Calu3 (cell line): ENCODE data around the gene EVL. TPM values are rescaled to one million over a fixed set of nuclear protein-coding genes. Genes with fewer than 3 reads are reported as not detected.

ENCODE experiments used
- BruUV-seq: library from RNA; stranded (reverse); fragments of 400-500 nt; replicated peaks from 2 replicates; lab custom pipeline; 2021; lab: Mats Ljungman, UMichigan
- CTCF ChIA-PET: fragments of 300-600 bp; sonication (Branson Sonifier 250); formaldehyde crosslinking; loops from one replicate; lab custom pipeline; 2022; ENCODE audit warnings: antibody characterized with exemption; lab: Charles Lee
- DNase-seq: peaks from one replicate; pipeline ENCODE4 v3.0.0; 2022
- H3K27ac Mint-ChIP-seq: one replicate; pipeline ENCODE4 v1.8.0; 2022; ENCODE audit warnings: mixed read lengths; ENCODE audit not compliant: unreplicated experiment
- H3K27me3 Mint-ChIP-seq: one replicate; pipeline ENCODE4 v1.8.0; 2022; ENCODE audit warnings: mixed read lengths; ENCODE audit not compliant: unreplicated experiment
- H3K36me3 Mint-ChIP-seq: one replicate; pipeline ENCODE4 v1.8.0; 2022; ENCODE audit warnings: mild to moderate bottlenecking, moderate library complexity, mixed read lengths; ENCODE audit not compliant: insufficient read depth, unreplicated experiment
- H3K4me1 Mint-ChIP-seq: one replicate; pipeline ENCODE4 v1.8.0; 2022; ENCODE audit warnings: mild to moderate bottlenecking, low read depth, mixed read lengths; ENCODE audit not compliant: unreplicated experiment
- H3K4me3 Mint-ChIP-seq: one replicate; pipeline ENCODE4 v1.8.0; 2022; ENCODE audit warnings: mild to moderate bottlenecking, low read depth, moderate library complexity, mixed read lengths; ENCODE audit not compliant: unreplicated experiment
- H3K9me3 Mint-ChIP-seq: one replicate; pipeline ENCODE4 v1.8.0; 2022; ENCODE audit warnings: low read depth, mixed read lengths; ENCODE audit not compliant: unreplicated experiment
- CTCF ChIP-seq: fragments of 200-600 bp; IDR thresholded peaks from one replicate; pipeline ENCODE4 v1.8.0; 2022; ENCODE audit warnings: antibody characterized with exemption; ENCODE audit not compliant: unreplicated experiment
- intact Hi-C: fragments of 100-400 bp; cut with micrococcal nuclease; formaldehyde crosslinking; loops from one replicate; pipeline ENCODE4 v1.10.0; 2022; ENCODE audit not compliant: unreplicated experiment
- total RNA-seq: library from RNA; stranded (reverse); gene quantifications from 2 replicates; pipeline ENCODE4 v1.2.3, GENCODE V29; 2022

The EVL gene
- total RNA-seq, 1 experiment from 2014 or later: 33.5 TPM

GRCh38 chr14:100104006-100104352, 38.8 kb downstream of the EVL start:
- no peak overlapping the region for H3K4me3 Mint-ChIP-seq
- CTCF ChIA-PET: interaction anchor here (1.0 kb wide), 1 partner anchor 10 kb away, joined by 5 read pairs; no protein-coding TSS in a partner anchor
- no peak for TF ChIP-seq CTCF
- no TSS peak for BruUV-seq
- no peaks in the 10 kb centered on the region for H3K9me3 Mint-ChIP-seq
- H3K4me1 Mint-ChIP-seq: peaks cover 11% of the 10 kb centered on the region
- H3K36me3 Mint-ChIP-seq: no peaks in the 10 kb centered on the region
- H3K27me3 Mint-ChIP-seq: no peaks in the 10 kb centered on the region
- intact Hi-C loops: no loop called here
- no peak for DNase-seq
- no peak overlapping the region for H3K27ac Mint-ChIP-seq

GRCh38 chr14:100104523-100105300, 39.5 kb downstream of the EVL start:
- peaks cover 16% of the 10 kb centered on the region for H3K4me1 Mint-ChIP-seq
- no peak overlapping the region for H3K4me3 Mint-ChIP-seq
- H3K9me3 Mint-ChIP-seq: no peaks in the 10 kb centered on the region
- H3K27ac Mint-ChIP-seq: no peak overlapping the region
- no peaks in the 10 kb centered on the region for H3K36me3 Mint-ChIP-seq
- H3K27me3 Mint-ChIP-seq: no peaks in the 10 kb centered on the region
- intact Hi-C loops: no loop called here
- no peak for TF ChIP-seq CTCF
- no TSS peak for BruUV-seq
- DNase-seq: no peak
- CTCF ChIA-PET: interaction anchor here (1.0 kb wide), 1 partner anchor 10 kb away, joined by 5 read pairs; no protein-coding TSS in a partner anchor

GRCh38 chr14:100105357-100106169, 40.3 kb downstream of the EVL start:
- H3K36me3 Mint-ChIP-seq: no peaks in the 10 kb centered on the region
- no peaks in the 10 kb centered on the region for H3K9me3 Mint-ChIP-seq
- H3K4me1 Mint-ChIP-seq: peaks cover 16% of the 10 kb centered on the region
- no peaks in the 10 kb centered on the region for H3K27me3 Mint-ChIP-seq
- H3K4me3 Mint-ChIP-seq: no peak overlapping the region
- H3K27ac Mint-ChIP-seq: no peak overlapping the region
- CTCF ChIA-PET: no interaction called here
- intact Hi-C loops: no loop called here
- DNase-seq: no peak
- BruUV-seq: no TSS peak
- no peak for TF ChIP-seq CTCF

- no peaks in the 10 kb centered on the region for H3K9me3 Mint-ChIP-seq
- H3K4me1 Mint-ChIP-seq: peaks cover 16% of the 10 kb centered on the region
- no peaks in the 10 kb centered on the region for H3K27me3 Mint-ChIP-seq
- intact Hi-C loops: no loop called here
- TF ChIP-seq CTCF: no peak
- no peak for DNase-seq
- CTCF ChIA-PET: no interaction called here
- no peak overlapping the region for H3K4me3 Mint-ChIP-seq
- H3K36me3 Mint-ChIP-seq: no peaks in the 10 kb centered on the region
- H3K27ac Mint-ChIP-seq: no peak overlapping the region
- no TSS peak for BruUV-seq
Measured at GRCh38 chr14:100106250-100107112, 41.3 kb downstream of the EVL start.
